Glomerular visceral epithelial cell (primary cell): ENCODE measurements around the gene RBMS3.
"Not testable (repeated sequence)": the region's sequence is repeated elsewhere in the genome, so short reads cannot be mapped to it uniquely, and the experiment has no call there.

ENCODE experiments used
- DNase-seq: peaks from one replicate; pipeline ENCODE4 v3.0.0-alpha.2; 2016; ENCODE audit errors: extremely low spot score

RBMS3 gene

GRCh38 chr3:30017901-30018300 lies 737.0 kb downstream of the RBMS3 start:
- DNase-seq = no peak

- DNase-seq = no peak
These were observed 739.5 kb downstream of the RBMS3 start for GRCh38 chr3:30020380-30020779.

- no peak for DNase-seq
These were observed 743.6 kb downstream of the RBMS3 start for GRCh38 chr3:30024466-30024865.

GRCh38 chr3:30026851-30027250 lies 746.0 kb downstream of the RBMS3 start:
- DNase-seq = no peak

- DNase-seq = no peak
These were observed 753.5 kb downstream of the RBMS3 start for GRCh38 chr3:30034246-30034991.

GRCh38 chr3:30035935-30036567 lies 755.2 kb downstream of the RBMS3 start:
- DNase-seq = no peak

- DNase-seq = no peak
These were observed 759.3 kb downstream of the RBMS3 start for GRCh38 chr3:30040126-30040525.

GRCh38 chr3:30041481-30041880 lies 760.6 kb downstream of the RBMS3 start:
- not testable (repeated sequence) for DNase-seq

- DNase-seq = peak; percentile 67
These were observed 761.5 kb downstream of the RBMS3 start for GRCh38 chr3:30042274-30042859.

- no peak for DNase-seq
These were observed 762.2 kb downstream of the RBMS3 start for GRCh38 chr3:30042916-30043555.

- DNase-seq = no peak
These were observed 763.6 kb downstream of the RBMS3 start for GRCh38 chr3:30044515-30044914.

GRCh38 chr3:30048431-30048830 lies 767.6 kb downstream of the RBMS3 start:
- DNase-seq = no peak

- DNase-seq = not testable (repeated sequence)
These were observed 769.2 kb downstream of the RBMS3 start for GRCh38 chr3:30050116-30050515.

- DNase-seq = no peak
These were observed 778.4 kb downstream of the RBMS3 start for GRCh38 chr3:30059240-30059639.
